HepG2 (cell line): ENCODE measurements around the gene DYDC2. TPM values are rescaled to one million over a fixed set of nuclear protein-coding genes. Genes with fewer than 3 reads are reported as not detected.

ENCODE experiments used
- BATF2 ChIP-seq: sonication (generic); formaldehyde crosslinking; IDR thresholded peaks from 2 replicates; pipeline ENCODE4 v1.8.0; 2022; ENCODE audit warnings: mild to moderate bottlenecking, missing genetic modification reagents, moderate library complexity
- DNMT3B ChIP-seq: conservative IDR thresholded peaks from 2 replicates; pipeline ENCODE4 v1.6.1; 2016; ENCODE audit warnings: missing biosample characterization, control low read depth
- SIN3B ChIP-seq: fragments of 150-350 bp; IDR thresholded peaks from 2 replicates; pipeline ENCODE4 v1.6.1; 2014; ENCODE audit warnings: low read length
- ZFP91 ChIP-seq: sonication (generic); formaldehyde crosslinking; IDR thresholded peaks from 2 replicates; pipeline ENCODE4 v1.9.0; 2022; ENCODE audit warnings: missing genetic modification reagents, mild to moderate bottlenecking, borderline replicate concordance
- ZNF138 ChIP-seq: sonication (generic); formaldehyde crosslinking; IDR thresholded peaks from 2 replicates; pipeline ENCODE4 v1.5.0; 2020; ENCODE audit warnings: mild to moderate bottlenecking, low read depth, missing genetic modification reagents
- ZNF501 ChIP-seq: sonication (generic); formaldehyde crosslinking; IDR thresholded peaks from 2 replicates; pipeline ENCODE4 v1.5.1; 2020; ENCODE audit warnings: mild to moderate bottlenecking, moderate library complexity, missing genetic modification reagents
- ZNF512 ChIP-seq: sonication (generic); formaldehyde crosslinking; IDR thresholded peaks from 2 replicates; pipeline ENCODE4 v1.4.0; 2020; ENCODE audit warnings: mild to moderate bottlenecking, missing genetic modification reagents
- ZNF558 ChIP-seq: sonication (generic); formaldehyde crosslinking; IDR thresholded peaks from 2 replicates; pipeline ENCODE4 v1.9.0; 2022; ENCODE audit warnings: mild to moderate bottlenecking, missing genetic modification reagents, borderline replicate concordance
- polyA plus RNA-seq, 8 experiments: library from polyadenylated mRNA; depleted of rRNA in 3 of 8; stranded (reverse) in 7 of 8; unstranded in 1 of 8; fragments of >200 nt; fragmentation: Illumina TruSeq in 4 of 8; extraction: Trizol in 4 of 8; gene quantifications; 2 replicates each; pipeline versions ENCODE4 v1.2.1 to v1.2.3, GENCODE V29; 2011 to 2016; ENCODE audit warnings: low read depth in 4 of 8, missing spikeins in 1 of 8, mixed read lengths in 1 of 8; ENCODE audit not compliant: insufficient read depth in 1 of 8
- total RNA-seq, 5 experiments: library from RNA; depleted of rRNA; stranded (reverse); fragments of >200 nt; fragmentation: Illumina TruSeq; extraction: Trizol; gene quantifications; 2 replicates each; pipeline ENCODE4 v1.2.3, GENCODE V29; 2016; ENCODE audit warnings: low read depth in 1 of 5

Gene DYDC2
- total and polyA plus RNA-seq, 2 of the 13 experiments (the other 11 are each of a cell fraction or from before 2014, with no cell fraction given): 0.98 to 2.3 TPM

- TF ChIP-seq ZNF138 (CRISPR knock-in tag): no peak
- TF ChIP-seq DNMT3B (CRISPR knock-in tag): no peak
- no peak; the same call in 1 of the 2 replicates for TF ChIP-seq ZNF558 (CRISPR knock-in tag)
- peak; percentile 45; the same call in 1 of the 2 replicates for TF ChIP-seq ZNF501
- TF ChIP-seq BATF2 (CRISPR knock-in tag): peak; percentile 88
- no peak for TF ChIP-seq SIN3B
- TF ChIP-seq ZFP91 (CRISPR knock-in tag): no peak; the same call in 1 of the 2 replicates
- TF ChIP-seq ZNF512: no peak
Measured at GRCh38 chr10:80408242-80409101, 51.9 kb downstream of the DYDC2 start, which contains the start of gene PRXL2A (continued).
